Activated CD8-positive, alpha-beta T cell treated with anti-CD3 and anti-CD28 coated beads, Interleukin-2, amount 10 ng/mL, durations not matched to agents 7 days and 5 days (primary cell): ENCODE data around the gene NTM. TPM values are rescaled to one million over a fixed set of nuclear protein-coding genes. Genes with fewer than 3 reads are reported as not detected.

Experiments
- ATAC-seq: fragments of 150-1000 bp; cut with Tn5 transposase; one replicate; pipeline ENCODE4 v1.10.0; 2021; ENCODE audit warnings: moderate library complexity
- CTCF ChIA-PET: fragments of 350-600 bp; sonication (Branson Sonifier 250); formaldehyde crosslinking; loops from one replicate; lab custom pipeline; 2021; ENCODE audit warnings: antibody characterized with exemption; lab: Charles Lee
- POLR2A ChIA-PET: fragments of 350-600 bp; sonication (Branson Sonifier 250); formaldehyde crosslinking; loops from one replicate; lab custom pipeline; 2021; ENCODE audit warnings: antibody characterized with exemption; lab: Charles Lee
- DNase-seq: peaks from one replicate; pipeline ENCODE4 v3.0.0-alpha.2; 2020
- H3K27ac Mint-ChIP-seq: one replicate; pipeline ENCODE4 v1.8.0; 2021; ENCODE audit warnings: mild to moderate bottlenecking, mixed read lengths
- H3K27me3 Mint-ChIP-seq: one replicate; pipeline ENCODE4 v1.8.0; 2021; ENCODE audit warnings: low read depth, mixed read lengths
- H3K36me3 Mint-ChIP-seq: one replicate; pipeline ENCODE4 v1.8.0; 2021; ENCODE audit warnings: low read depth, mixed read lengths
- H3K4me1 Mint-ChIP-seq: one replicate; pipeline ENCODE4 v1.8.0; 2021; ENCODE audit warnings: low read depth, mixed read lengths
- H3K4me3 Mint-ChIP-seq: one replicate; pipeline ENCODE4 v1.8.0; 2021; ENCODE audit warnings: mild to moderate bottlenecking, mixed read lengths
- H3K9me3 Mint-ChIP-seq: one replicate; pipeline ENCODE4 v1.8.0; 2022; ENCODE audit warnings: mixed read lengths; ENCODE audit not compliant: insufficient read depth
- total RNA-seq, 2 experiments: library from RNA; stranded (reverse); gene quantifications; one replicate each; pipeline ENCODE4 v1.2.3, GENCODE V29; 2021

Gene NTM
- total RNA-seq, 2 experiments from 2014 or later, result not detected

DNA sequence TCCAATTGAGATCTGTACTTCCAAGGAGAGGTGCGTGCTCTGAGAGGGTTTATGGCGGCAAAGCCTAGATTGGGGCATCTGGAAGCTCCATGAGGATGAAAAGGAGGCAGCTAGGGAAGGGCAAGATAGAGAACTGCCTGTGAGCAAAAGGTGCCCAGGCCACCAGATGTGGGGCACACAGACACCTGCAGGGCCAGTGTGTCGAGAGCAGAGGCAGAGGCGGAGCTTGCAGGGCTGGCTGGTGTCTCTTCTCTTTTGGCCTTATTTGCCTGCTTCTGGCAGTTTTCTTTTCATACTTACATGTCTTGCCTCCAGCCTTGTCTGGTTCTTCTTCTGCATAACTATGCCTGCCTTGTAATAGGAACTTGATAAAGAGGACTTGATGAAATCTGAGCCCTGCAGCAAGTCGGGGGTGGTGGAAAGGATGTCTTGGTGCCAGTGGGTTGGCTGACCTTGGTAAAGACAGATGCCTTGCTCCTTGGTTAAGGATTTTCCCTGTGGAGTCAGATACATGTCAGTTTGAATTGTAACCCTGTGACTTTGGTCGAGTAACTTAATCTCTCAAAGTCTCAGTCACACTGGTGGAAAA is 680.3 kb downstream of the NTM start:
- Mint-ChIP-seq H3K9me3 (no peaks in the 10 kb centered on the region), H3K36me3 (no peaks in the 10 kb centered on the region), H3K4me1 (no peaks in the 10 kb centered on the region), H3K27me3 (no peaks in the 10 kb centered on the region), H3K27ac (no peak overlapping the region), H3K4me3 (no peak overlapping the region)
- ChIA-PET POLR2A (no interaction called here), CTCF (no interaction called here)
- DNase-seq (no peak), ATAC-seq (no peak)

- Mint-ChIP-seq H3K9me3 (no peaks in the 10 kb centered on the region), H3K36me3 (no peaks in the 10 kb centered on the region), H3K27me3 (no peaks in the 10 kb centered on the region), H3K27ac (no peak overlapping the region), H3K4me1 (no peaks in the 10 kb centered on the region), H3K4me3 (no peak overlapping the region)
- ChIA-PET POLR2A (no interaction called here), CTCF (no interaction called here)
- DNase-seq (no peak), ATAC-seq (no peak)
Measured at GRCh38 chr11:132051704-132052103, 681.3 kb downstream of the NTM start.

DNA sequence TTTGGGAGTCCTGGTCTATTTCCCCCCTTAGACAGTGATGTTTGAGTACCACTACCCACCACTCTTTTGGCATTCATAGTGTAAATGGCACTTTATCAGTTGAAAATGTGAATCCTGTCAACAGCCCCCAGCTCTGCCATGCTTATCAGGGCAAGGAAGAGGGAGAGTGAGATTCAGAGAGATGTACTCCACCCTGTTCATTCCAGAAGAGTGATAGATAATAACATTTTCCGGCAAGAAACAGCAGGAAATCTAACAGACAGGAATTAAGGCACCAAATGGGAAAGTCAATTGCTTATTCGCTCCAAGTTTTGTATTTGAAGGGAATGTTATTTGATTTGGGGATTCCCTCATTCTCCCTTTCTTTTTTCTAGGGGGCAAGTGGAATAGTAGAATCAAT is 681.9 kb downstream of the NTM start:
- H3K4me1 Mint-ChIP-seq, result no peaks in the 10 kb centered on the region
- ATAC-seq (no peak), DNase-seq (no peak)
- H3K4me3 Mint-ChIP-seq, result no peak overlapping the region
- POLR2A ChIA-PET, result no interaction called here
- no peaks in the 10 kb centered on the region for H3K27me3 Mint-ChIP-seq
- no peak overlapping the region for H3K27ac Mint-ChIP-seq
- H3K9me3 Mint-ChIP-seq, result no peaks in the 10 kb centered on the region
- H3K36me3 Mint-ChIP-seq, result no peaks in the 10 kb centered on the region
- CTCF ChIA-PET, result no interaction called here

GRCh38 chr11:132052904-132053303 is 682.5 kb downstream of the NTM start:
- ATAC-seq (no peak), DNase-seq (no peak)
- H3K27me3 Mint-ChIP-seq, result no peaks in the 10 kb centered on the region
- H3K4me1 Mint-ChIP-seq, result no peaks in the 10 kb centered on the region
- ChIA-PET CTCF (no interaction called here), POLR2A (no interaction called here)
- no peaks in the 10 kb centered on the region for H3K36me3 Mint-ChIP-seq
- H3K27ac Mint-ChIP-seq, result no peak overlapping the region
- no peak overlapping the region for H3K4me3 Mint-ChIP-seq
- H3K9me3 Mint-ChIP-seq, result no peaks in the 10 kb centered on the region

GRCh38 chr11:132054822-132055221 is 684.4 kb downstream of the NTM start:
- Mint-ChIP-seq H3K4me3 (no peak overlapping the region), H3K27me3 (no peaks in the 10 kb centered on the region), H3K4me1 (no peaks in the 10 kb centered on the region), H3K27ac (no peak overlapping the region), H3K36me3 (no peaks in the 10 kb centered on the region), H3K9me3 (no peaks in the 10 kb centered on the region)
- no peak for DNase-seq
- ATAC-seq, result no peak
- POLR2A ChIA-PET, result no interaction called here
- CTCF ChIA-PET, result no interaction called here

- ATAC-seq (no peak), DNase-seq (no peak)
- H3K27me3 Mint-ChIP-seq, result no peaks in the 10 kb centered on the region
- POLR2A ChIA-PET, result no interaction called here
- CTCF ChIA-PET, result no interaction called here
- H3K36me3 Mint-ChIP-seq, result no peaks in the 10 kb centered on the region
- no peak overlapping the region for H3K4me3 Mint-ChIP-seq
- H3K9me3 Mint-ChIP-seq, result no peaks in the 10 kb centered on the region
- no peaks in the 10 kb centered on the region for H3K4me1 Mint-ChIP-seq
- no peak overlapping the region for H3K27ac Mint-ChIP-seq
Measured at GRCh38 chr11:132055296-132055695, 684.9 kb downstream of the NTM start.

GRCh38 chr11:132056689-132057088 is 686.3 kb downstream of the NTM start:
- CTCF ChIA-PET, result no interaction called here
- no peak overlapping the region for H3K4me3 Mint-ChIP-seq
- no peak for ATAC-seq

GRCh38 chr11:132057266-132057665 is 686.9 kb downstream of the NTM start:
- Mint-ChIP-seq H3K9me3 (no peaks in the 10 kb centered on the region), H3K27ac (no peak overlapping the region), H3K27me3 (no peaks in the 10 kb centered on the region), H3K4me3 (no peak overlapping the region), H3K4me1 (no peaks in the 10 kb centered on the region), H3K36me3 (no peaks in the 10 kb centered on the region)
- ChIA-PET POLR2A (no interaction called here), CTCF (no interaction called here)
- DNase-seq, result no peak
- no peak for ATAC-seq

More at GRCh38 chr11:132056689-132057088, 686.3 kb downstream of the NTM start:
- no peak overlapping the region for H3K27ac Mint-ChIP-seq
- no peaks in the 10 kb centered on the region for H3K36me3 Mint-ChIP-seq
- no peak for DNase-seq
- no peaks in the 10 kb centered on the region for H3K9me3 Mint-ChIP-seq
- no peaks in the 10 kb centered on the region for H3K4me1 Mint-ChIP-seq
- POLR2A ChIA-PET, result no interaction called here
- no peaks in the 10 kb centered on the region for H3K27me3 Mint-ChIP-seq

- H3K27ac Mint-ChIP-seq, result no peak overlapping the region
- no peak for ATAC-seq
- DNase-seq, result no peak
- no peaks in the 10 kb centered on the region for H3K27me3 Mint-ChIP-seq
- no peaks in the 10 kb centered on the region for H3K9me3 Mint-ChIP-seq
- H3K4me1 Mint-ChIP-seq, result no peaks in the 10 kb centered on the region
- no peak overlapping the region for H3K4me3 Mint-ChIP-seq
- POLR2A ChIA-PET, result no interaction called here
- CTCF ChIA-PET, result no interaction called here
- no peaks in the 10 kb centered on the region for H3K36me3 Mint-ChIP-seq
Measured at GRCh38 chr11:132058211-132058772, 687.9 kb downstream of the NTM start.

DNA sequence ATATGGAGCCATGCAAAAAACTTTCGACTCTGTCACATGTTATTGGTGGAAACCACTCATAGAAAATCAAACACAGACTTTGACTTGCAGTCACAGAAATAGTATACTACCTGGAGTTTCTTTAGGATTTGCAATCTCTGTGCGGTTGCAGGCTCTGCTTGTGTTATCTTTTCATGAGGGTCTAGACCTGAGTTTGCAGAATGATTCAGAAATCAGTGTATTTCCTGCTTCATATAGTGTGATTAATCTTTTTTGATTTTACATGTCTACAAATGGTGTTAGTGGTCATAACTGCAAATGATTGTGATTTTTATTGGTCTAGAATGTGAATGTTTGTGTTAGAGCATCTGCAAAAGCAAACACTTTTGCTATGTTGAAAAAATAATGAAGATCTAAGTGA is 690.2 kb downstream of the NTM start:
- ATAC-seq, result no peak
- POLR2A ChIA-PET, result no interaction called here

DNA sequence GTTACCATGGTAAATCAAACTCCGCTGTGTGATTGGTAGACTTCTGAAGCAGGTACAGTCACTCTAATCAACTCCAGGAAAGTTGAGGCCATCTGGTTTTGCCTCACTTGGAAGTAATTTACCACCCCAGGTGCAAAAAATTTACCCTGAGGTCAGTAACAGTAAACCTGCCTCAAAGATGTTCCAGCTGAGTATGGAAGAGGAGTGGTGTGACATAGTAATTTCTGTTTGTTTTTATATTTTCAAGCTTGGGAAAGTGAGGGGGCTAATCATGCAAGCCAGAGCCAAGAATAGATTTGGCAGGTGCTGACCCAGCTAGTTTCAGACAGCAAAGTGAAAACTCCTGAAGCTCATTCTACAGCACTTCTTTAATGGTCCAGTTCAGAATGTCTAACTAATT is 691.6 kb downstream of the NTM start:
- H3K27ac Mint-ChIP-seq, result no peak overlapping the region
- H3K27me3 Mint-ChIP-seq, result no peaks in the 10 kb centered on the region
- ChIA-PET CTCF (interaction anchor here (0.8 kb wide), 1 partner anchor 367 kb away, joined by 3 read pairs; no protein-coding TSS in a partner anchor), POLR2A (no interaction called here)
- no peak overlapping the region for H3K4me3 Mint-ChIP-seq
- no peaks in the 10 kb centered on the region for H3K9me3 Mint-ChIP-seq
- no peaks in the 10 kb centered on the region for H3K36me3 Mint-ChIP-seq
- ATAC-seq (no peak), DNase-seq (no peak)
- no peaks in the 10 kb centered on the region for H3K4me1 Mint-ChIP-seq

More for the DNA sequence above, 690.2 kb downstream of the NTM start:
- Mint-ChIP-seq H3K36me3 (no peaks in the 10 kb centered on the region), H3K9me3 (no peaks in the 10 kb centered on the region), H3K4me1 (no peaks in the 10 kb centered on the region), H3K27ac (no peak overlapping the region), H3K27me3 (no peaks in the 10 kb centered on the region), H3K4me3 (no peak overlapping the region)
- CTCF ChIA-PET, result no interaction called here
- no peak for DNase-seq

DNA sequence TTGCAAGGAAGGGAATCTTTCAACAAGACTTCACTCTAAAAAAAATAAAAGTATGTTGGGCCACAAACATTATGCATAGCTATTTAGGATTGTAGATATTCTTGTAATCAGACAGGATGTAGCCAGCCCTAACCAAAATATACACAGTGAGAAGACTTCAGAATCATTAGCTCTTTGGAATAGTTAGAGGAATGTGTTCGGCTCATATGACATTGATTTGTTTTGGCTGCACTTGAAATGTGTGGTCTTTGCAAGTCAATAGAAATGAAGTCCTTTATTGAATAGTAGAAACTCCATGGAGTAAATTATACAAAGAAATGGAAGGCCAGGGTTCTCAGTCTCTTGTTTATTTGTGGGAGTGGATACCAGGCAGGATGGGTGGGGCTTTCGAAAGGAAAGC is 692.1 kb downstream of the NTM start:
- DNase-seq (no peak), ATAC-seq (no peak)
- Mint-ChIP-seq H3K4me3 (no peak overlapping the region), H3K27ac (no peak overlapping the region), H3K9me3 (no peaks in the 10 kb centered on the region), H3K36me3 (no peaks in the 10 kb centered on the region), H3K4me1 (no peaks in the 10 kb centered on the region), H3K27me3 (no peaks in the 10 kb centered on the region)
- ChIA-PET CTCF (interaction anchor here (0.8 kb wide), 1 partner anchor 367 kb away, joined by 3 read pairs; no protein-coding TSS in a partner anchor), POLR2A (no interaction called here)
